ENCODE results near the gene MUC12. TPM values are rescaled to one million over a fixed set of nuclear protein-coding genes. Genes with fewer than 3 reads are reported as not detected.
A peak's percentile ranks its signal among the peaks of the same experiment; 100 is the strongest.

The MUC12 gene
- total and polyA plus RNA-seq, 9 of the 15 experiments (the other 6 are each of a cell fraction or from before 2014, with no cell fraction given): 0.23 to 1.2 (median 0.79) TPM; not detected in 1

- no peak overlapping the region for H3K27ac ChIP-seq (ENCODE audit: extremely low read depth, low read depth, low read length)
- H3K36me3 ChIP-seq (ENCODE audit: control insufficient read depth, insufficient read depth, low read length): no peaks in the 10 kb centered on the region
- ChIA-PET POLR2A (interaction anchor here (0.5 to 1.8 kb wide), 4 partner anchors 9 to 96 kb away, joined by 3 to 8 read pairs (median 4); no protein-coding TSS in a partner anchor), CTCF (ENCODE audit: low intra/inter-chr PET ratio) (no interaction called here)
- no peak for FAIRE-seq
- H3K4me1 ChIP-seq (replicated peaks in 1 of 2; ENCODE audit: control insufficient read depth in 2 of 2, insufficient read depth in 2 of 2, low read length in 2 of 2): peaks cover 6 to 19% of the 10 kb centered on the region in 2 experiments; a peak in 4 of 5 replicates
- peak overlapping the region in 1 of 2 experiments; percentile 59; a peak in 2 of 4 replicates for H3K9ac ChIP-seq (ENCODE audit: insufficient read depth in 1 of 2, low read depth in 2 of 2, low read length in 2 of 2)
- TF ChIP-seq ZNF561 (CRISPR knock-in tag; conservative IDR thresholded peaks at IDR 0.05): no peak
- no peak for TF ChIP-seq ZNF668 (CRISPR knock-in tag; IDR thresholded peaks at IDR 0.05)
- TF ChIP-seq RCOR1 (IDR thresholded peaks at IDR 0.05; ENCODE audit: borderline replicate concordance in 1 of 2, low read depth in 2 of 2, low read length in 2 of 2): no peak
- TF ChIP-seq SRSF9 (IDR thresholded peaks at IDR 0.05; ENCODE audit: borderline replicate concordance, low read depth, low read length): no peak
- TF ChIP-seq ZNF77 (CRISPR knock-in tag; IDR thresholded peaks at IDR 0.05): no peak
- TF ChIP-seq SLC30A9 (CRISPR knock-in tag; IDR thresholded peaks at IDR 0.05): no peak
- TF ChIP-seq SUPT5H (IDR thresholded peaks at IDR 0.05): no peak
- no peak for TF ChIP-seq SRSF7 (optimal IDR thresholded peaks at IDR 0.05; ENCODE audit: low read depth, low read length)
- H3K4me2 ChIP-seq (ENCODE audit: insufficient read depth, low read length): no peak overlapping the region
- DNase-seq (ENCODE audit: extremely low read depth in 1 of 4, low spot score in 3 of 4): peak in 3 of 4 experiments; percentile 15 to 63 (median 54)
- H2AFZ ChIP-seq (ENCODE audit: low read depth, low read length): no peak overlapping the region
- H3K27me3 ChIP-seq (ENCODE audit: control insufficient read depth in 2 of 2, insufficient read depth in 2 of 2, low read length in 2 of 2): peaks cover 0 to 45% of the 10 kb centered on the region in 2 experiments; a peak in 3 of 5 replicates
- peak; percentile 15; the same call in 2 of the 3 replicates for ATAC-seq
- no peaks in the 10 kb centered on the region for H3K9me1 ChIP-seq (ENCODE audit: control insufficient read depth, insufficient read depth, low read length)
- in situ Hi-C loops (cut with MboI) (no loop called here), intact Hi-C loops (cut with micrococcal nuclease) (no loop called here)
- no peak overlapping the region for H3K4me3 ChIP-seq
- no peaks in the 10 kb centered on the region for H4K20me1 ChIP-seq (replicated peaks; ENCODE audit: control insufficient read depth, insufficient read depth, low read length)
- no TSS peak for BruUV-seq (replicated peaks)
- no peaks in the 10 kb centered on the region for H3K9me3 ChIP-seq (replicated peaks; ENCODE audit: control insufficient read depth, insufficient read depth, low read depth, low read length)
- H3K79me2 ChIP-seq (ENCODE audit: control insufficient read depth, insufficient read depth, low read length): no peaks in the 10 kb centered on the region
- WGBS (ENCODE audit: insufficient coverage, low coverage, missing lambda C conversion rate): 16% methylated on average over 9 of the region's 14 CpGs
Observed at GRCh38 chr7:101018271-101019167, 49.2 kb downstream of the MUC12 start.

Data from K562 (cell line).